OCI-LY1 (cell line): ENCODE results near the gene NOS1.

Experiments used
- H2AFZ ChIP-seq: fragments of 200-600 bp; sonication (generic), shearing (Covaris generic); 2 replicates; pipeline ENCODE4 v1.6.0; 2014; ENCODE audit warnings: antibody characterized with exemption, mild to moderate bottlenecking, low read length
- H3F3A ChIP-seq: fragments of 200-600 bp; sonication (generic), shearing (Covaris generic); 2 replicates; pipeline ENCODE4 v1.6.0; 2014; ENCODE audit warnings: mild to moderate bottlenecking, antibody characterized with exemption, low read length, moderate library complexity; ENCODE audit not compliant: insufficient read depth
- H3K27ac ChIP-seq: fragments of 200-600 bp; sonication (generic); 2 replicates; pipeline ENCODE4 v1.5.1; 2014; ENCODE audit warnings: low read length, mixed run types, mild to moderate bottlenecking, low read depth; ENCODE audit not compliant: poor library complexity, severe bottlenecking
- H3K27me3 ChIP-seq: fragments of 200-600 bp; sonication (generic); 2 replicates; pipeline ENCODE4 v1.6.0; 2014; ENCODE audit warnings: antibody characterized with exemption, mild to moderate bottlenecking, low read length, moderate library complexity; ENCODE audit not compliant: insufficient read depth
- H3K36me3 ChIP-seq: fragments of 200-600 bp; sonication (generic); 2 replicates; pipeline ENCODE4 v1.6.1; 2014; ENCODE audit warnings: mild to moderate bottlenecking, antibody characterized with exemption, low read length, moderate library complexity, mixed read lengths; ENCODE audit not compliant: insufficient read depth
- H3K4me1 ChIP-seq: fragments of 200-600 bp; sonication (generic); 2 replicates; pipeline ENCODE4 v1.5.1; 2014; ENCODE audit warnings: mild to moderate bottlenecking, low read length, moderate library complexity; ENCODE audit not compliant: insufficient read depth, severe bottlenecking
- H3K4me2 ChIP-seq: fragments of 200-600 bp; sonication (generic), shearing (Covaris generic); 2 replicates; pipeline ENCODE4 v1.6.1; 2014; ENCODE audit warnings: low read length
- H3K4me3 ChIP-seq: fragments of 200-600 bp; sonication (generic); 2 replicates; pipeline ENCODE4 v1.5.1; 2014; ENCODE audit warnings: low read length, low read depth, mild to moderate bottlenecking, mixed read lengths; ENCODE audit not compliant: poor library complexity, severe bottlenecking
- H3K79me2 ChIP-seq: fragments of 200-600 bp; shearing (Covaris generic); 2 replicates; pipeline ENCODE4 v1.6.1; 2016; ENCODE audit warnings: mixed run types, low read length, mixed read lengths; ENCODE audit not compliant: insufficient read depth
- H3K9ac ChIP-seq: fragments of 200-600 bp; sonication (generic), shearing (Covaris generic); 2 replicates; pipeline ENCODE4 v1.6.1; 2014; ENCODE audit warnings: mild to moderate bottlenecking, low read length, mixed read lengths
- H3K9me2 ChIP-seq: fragments of 200-600 bp; sonication (generic), shearing (Covaris generic); 2 replicates; pipeline ENCODE4 v1.6.1; 2014; ENCODE audit warnings: low read depth, mild to moderate bottlenecking, low read length, mixed read lengths
- H3K9me3 ChIP-seq: fragments of 200-600 bp; shearing (Covaris generic); 2 replicates; pipeline ENCODE4 v1.6.1; 2014; ENCODE audit warnings: low read length, mixed read lengths
- H4K20me1 ChIP-seq: fragments of 200-600 bp; sonication (generic), shearing (Covaris generic); 2 replicates; pipeline ENCODE4 v1.6.0; 2016; ENCODE audit warnings: mild to moderate bottlenecking, low read length; ENCODE audit not compliant: insufficient read depth
- EZH2 ChIP-seq: fragments of 200-600 bp; sonication (generic), shearing (Covaris generic); IDR thresholded peaks from 2 replicates; pipeline ENCODE4 v1.8.0; 2017; ENCODE audit warnings: borderline replicate concordance, mixed run types, mild to moderate bottlenecking, antibody characterized with exemption, low read length, moderate library complexity, mixed read lengths
- TF ChIP-seq, protein P1 (sequence below): fragments of 200-600 bp; sonication (generic), shearing (Covaris generic); IDR thresholded peaks from 2 replicates; pipeline ENCODE4 v1.5.1; 2017; ENCODE audit warnings: mild to moderate bottlenecking, antibody characterized with exemption, low read length, moderate library complexity, mixed read lengths

NOS1 gene

DNA sequence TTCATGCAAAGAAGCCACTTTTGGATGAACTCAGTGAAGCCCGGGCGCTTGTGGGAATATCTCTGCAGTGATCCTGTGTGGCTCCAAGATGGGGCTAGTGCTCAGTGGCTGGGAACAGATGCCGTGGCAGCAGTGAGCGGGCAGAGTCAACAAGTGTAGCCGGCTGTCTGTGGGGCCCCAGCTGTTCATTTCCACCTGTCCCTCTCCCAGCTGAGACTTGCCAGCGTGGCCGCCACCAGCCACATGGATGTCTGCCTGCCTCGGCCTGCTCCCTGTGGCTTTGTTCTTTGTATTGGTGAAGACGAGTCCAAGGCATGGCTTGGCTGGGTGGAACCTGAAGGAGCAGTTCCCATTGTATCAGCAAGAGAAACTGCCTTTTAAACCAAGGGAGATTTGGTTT lies 77.3 kb downstream of the NOS1 start:
- Histone ChIP-seq H4K20me1 (no peaks in the 10 kb centered on the region), H3K4me2 (no peak overlapping the region), H3K9me2 (no peaks in the 10 kb centered on the region), H3K4me1 (no peaks in the 10 kb centered on the region), H2AFZ (no peak overlapping the region), H3F3A (no peaks in the 10 kb centered on the region), H3K79me2 (no peaks in the 10 kb centered on the region), H3K36me3 (no peaks in the 10 kb centered on the region), H3K27me3 (no peaks in the 10 kb centered on the region), H3K4me3 (no peak overlapping the region), H3K9me3 (no peaks in the 10 kb centered on the region), H3K9ac (no peak overlapping the region), H3K27ac (no peak overlapping the region)
- TF ChIP-seq EZH2, result no peak
- TF ChIP-seq, protein P1, sequence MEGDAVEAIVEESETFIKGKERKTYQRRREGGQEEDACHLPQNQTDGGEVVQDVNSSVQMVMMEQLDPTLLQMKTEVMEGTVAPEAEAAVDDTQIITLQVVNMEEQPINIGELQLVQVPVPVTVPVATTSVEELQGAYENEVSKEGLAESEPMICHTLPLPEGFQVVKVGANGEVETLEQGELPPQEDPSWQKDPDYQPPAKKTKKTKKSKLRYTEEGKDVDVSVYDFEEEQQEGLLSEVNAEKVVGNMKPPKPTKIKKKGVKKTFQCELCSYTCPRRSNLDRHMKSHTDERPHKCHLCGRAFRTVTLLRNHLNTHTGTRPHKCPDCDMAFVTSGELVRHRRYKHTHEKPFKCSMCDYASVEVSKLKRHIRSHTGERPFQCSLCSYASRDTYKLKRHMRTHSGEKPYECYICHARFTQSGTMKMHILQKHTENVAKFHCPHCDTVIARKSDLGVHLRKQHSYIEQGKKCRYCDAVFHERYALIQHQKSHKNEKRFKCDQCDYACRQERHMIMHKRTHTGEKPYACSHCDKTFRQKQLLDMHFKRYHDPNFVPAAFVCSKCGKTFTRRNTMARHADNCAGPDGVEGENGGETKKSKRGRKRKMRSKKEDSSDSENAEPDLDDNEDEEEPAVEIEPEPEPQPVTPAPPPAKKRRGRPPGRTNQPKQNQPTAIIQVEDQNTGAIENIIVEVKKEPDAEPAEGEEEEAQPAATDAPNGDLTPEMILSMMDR, result no peak

DNA sequence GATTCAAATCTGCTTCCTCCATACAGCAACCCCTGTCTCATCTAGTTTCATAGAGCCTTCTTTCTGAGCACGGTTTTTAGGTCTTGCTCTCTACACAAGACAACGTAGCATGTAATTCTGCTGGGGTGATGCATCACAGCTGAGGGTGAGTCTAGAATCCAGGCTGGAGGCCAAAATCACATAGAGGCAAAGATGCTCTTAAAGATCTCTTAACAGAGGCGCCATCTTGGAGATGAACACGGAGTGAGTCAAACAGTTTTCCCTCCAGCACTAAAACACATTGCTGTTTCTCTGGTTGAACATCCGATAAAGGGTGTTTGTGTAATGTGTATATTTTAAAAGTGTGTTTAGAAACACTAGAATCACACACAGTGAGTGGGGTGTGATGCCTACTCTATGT lies 78.9 kb downstream of the NOS1 start:
- no peak overlapping the region for H2AFZ ChIP-seq
- H3K27me3 ChIP-seq, result no peaks in the 10 kb centered on the region
- no peaks in the 10 kb centered on the region for H3K4me1 ChIP-seq
- no peak overlapping the region for H3K4me2 ChIP-seq
- H3K36me3 ChIP-seq, result no peaks in the 10 kb centered on the region
- H3F3A ChIP-seq, result no peaks in the 10 kb centered on the region
- no peak overlapping the region for H3K27ac ChIP-seq
- no peaks in the 10 kb centered on the region for H3K9me3 ChIP-seq
- TF ChIP-seq, protein P1, result no peak
- TF ChIP-seq EZH2, result no peak
- no peaks in the 10 kb centered on the region for H4K20me1 ChIP-seq
- H3K9me2 ChIP-seq, result no peaks in the 10 kb centered on the region
- no peak overlapping the region for H3K9ac ChIP-seq
- H3K4me3 ChIP-seq, result no peak overlapping the region
- no peaks in the 10 kb centered on the region for H3K79me2 ChIP-seq

DNA sequence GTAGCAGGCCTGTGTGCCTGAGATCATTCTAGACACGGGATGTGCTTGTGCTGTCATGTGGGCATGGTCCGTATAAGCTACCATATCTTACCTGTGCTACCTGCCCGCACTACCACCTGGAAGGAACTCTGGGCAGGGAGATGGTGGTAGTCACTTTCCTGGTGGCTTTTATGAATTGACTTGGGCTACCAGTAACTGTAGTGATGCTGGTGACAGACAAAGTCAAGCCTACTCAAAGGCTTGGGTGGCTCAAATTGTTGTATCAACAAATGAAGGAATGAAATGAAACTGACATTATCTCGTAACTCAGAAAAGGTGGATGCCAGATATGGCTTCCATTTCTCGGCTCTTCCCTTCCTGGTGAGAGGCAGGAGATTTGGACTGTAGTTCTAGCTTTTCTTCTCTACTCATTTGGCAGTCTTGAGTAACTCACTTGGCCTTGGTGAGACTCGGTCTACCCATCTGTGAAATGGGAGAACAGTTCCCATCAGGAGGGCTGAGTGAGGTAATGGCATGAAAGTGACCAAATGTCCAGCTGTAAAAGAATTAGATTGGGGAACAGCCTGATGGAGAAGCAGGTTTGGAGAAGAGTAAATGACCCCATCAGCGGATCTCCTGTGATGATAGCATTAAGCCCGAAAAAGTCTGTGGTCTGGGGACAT lies 81.3 kb downstream of the NOS1 start:
- Histone ChIP-seq H3K4me3 (no peak overlapping the region), H3K36me3 (no peaks in the 10 kb centered on the region), H3F3A (no peaks in the 10 kb centered on the region), H3K9me2 (no peaks in the 10 kb centered on the region), H3K9me3 (no peaks in the 10 kb centered on the region), H3K4me1 (no peaks in the 10 kb centered on the region), H2AFZ (no peak overlapping the region), H4K20me1 (no peaks in the 10 kb centered on the region), H3K79me2 (no peaks in the 10 kb centered on the region), H3K4me2 (no peak overlapping the region), H3K27ac (no peak overlapping the region), H3K27me3 (no peaks in the 10 kb centered on the region), H3K9ac (no peak overlapping the region)
- TF ChIP-seq, protein P1, result no peak
- TF ChIP-seq EZH2, result no peak
